ENCODE measurements around the gene NRCAM.

GRCh38 chr7:108468246-108468645 lies 12.0 kb upstream of the NRCAM start:
- TF ChIP-seq CTCF (optimal IDR thresholded peaks at IDR 0.05 in 1 of 3, IDR thresholded peaks at IDR 0.05 in 1 of 3, conservative IDR thresholded peaks at IDR 0.05 in 1 of 3; ENCODE audit: extremely low read depth in 1 of 3, insufficient read depth in 2 of 3, low read length in 3 of 3) (no peak), EZH2 (IDR thresholded peaks at IDR 0.05; ENCODE audit: low read length) (no peak)

Data from keratinocyte (primary cell).